Measurements from ENCODE around the gene SYNRG. TPM values are rescaled to one million over a fixed set of nuclear protein-coding genes. Genes with fewer than 3 reads are reported as not detected.
"Not testable (repeated sequence)": the region's sequence is repeated elsewhere in the genome, so short reads cannot be mapped to it uniquely, and the experiment has no call there.

Gene SYNRG
- total RNA-seq, result 10 to 100 TPM; 33.7 to 35.8 TPM

GRCh38 chr17:37609170-37610040 lies at the start of gene SYNRG:
Gene SYNRG, minus strand, starts transcription at chr17:37609418. Its CDS starts 63 bp downstream, at chr17:37609355.
- ChIA-PET CTCF (interaction anchor here (0.5 to 1.3 kb wide), 3 partner anchors 41 to 88 kb away, joined by 3 to 4 read pairs (median 3); no protein-coding TSS in a partner anchor), POLR2A (interaction anchor here (0.6 to 1.0 kb wide), 6 partner anchors 18 to 715 kb away, joined by 3 to 6 read pairs (median 4); partner anchors contain the start of gene DUSP14)

GRCh38 chr17:37657202-37657601 lies 48.0 kb upstream of the SYNRG start:
- ChIA-PET CTCF (no interaction called here), POLR2A (no interaction called here)

- CTCF ChIA-PET, result no interaction called here
- POLR2A ChIA-PET, result no interaction called here
These were observed 42.6 kb upstream of the SYNRG start for GRCh38 chr17:37651849-37652248.

- ChIA-PET POLR2A (no interaction called here), CTCF (interaction anchor here (0.6 to 1.4 kb wide), 4 partner anchors 14 to 968 kb away, joined by 3 to 6 read pairs (median 4); no protein-coding TSS in a partner anchor)
These were observed 41.3 kb upstream of the SYNRG start for GRCh38 chr17:37650419-37651003.

GRCh38 chr17:37648555-37648954 lies 39.3 kb upstream of the SYNRG start:
- ChIA-PET POLR2A (no interaction called here), CTCF (no interaction called here)

- ChIA-PET POLR2A (no interaction called here), CTCF (no interaction called here)
These were observed 38.6 kb upstream of the SYNRG start for GRCh38 chr17:37647856-37648255.

GRCh38 chr17:37643869-37644268 lies 34.7 kb upstream of the SYNRG start:
- POLR2A ChIA-PET, result no interaction called here
- CTCF ChIA-PET, result interaction anchor here (0.9 kb wide), 1 partner anchor 15 kb away, joined by 3 read pairs; no protein-coding TSS in a partner anchor

- ChIA-PET POLR2A (no interaction called here), CTCF (no interaction called here)
These were observed 34.0 kb upstream of the SYNRG start, which contains the start of gene DDX52 for GRCh38 chr17:37643118-37643766. Gene DDX52, minus strand, starts transcription at chr17:37643446. Its CDS starts 26 bp downstream, at chr17:37643420.

- ChIA-PET POLR2A (no interaction called here), CTCF (no interaction called here)
These were observed 33.5 kb upstream of the SYNRG start for GRCh38 chr17:37642681-37643080.

- ChIA-PET POLR2A (no interaction called here), CTCF (no interaction called here)
These were observed 30.8 kb upstream of the SYNRG start for GRCh38 chr17:37640015-37640414.

- POLR2A ChIA-PET, result no interaction called here
- CTCF ChIA-PET, result no interaction called here
These were observed 28.7 kb upstream of the SYNRG start for GRCh38 chr17:37637956-37638355.

- POLR2A ChIA-PET, CTCF ChIA-PET: not testable (repeated sequence)
These were observed 7.2 kb upstream of the SYNRG start for GRCh38 chr17:37616430-37616829.

- ChIA-PET POLR2A (no interaction called here), CTCF (no interaction called here)
These were observed 5.6 kb upstream of the SYNRG start for GRCh38 chr17:37614823-37615222.

GRCh38 chr17:37614391-37614790 lies 5.2 kb upstream of the SYNRG start:
- CTCF ChIA-PET, result no interaction called here
- POLR2A ChIA-PET, result no interaction called here

- ChIA-PET POLR2A (no interaction called here), CTCF (no interaction called here)
These were observed 1.8 kb upstream of the SYNRG start for GRCh38 chr17:37610971-37611370.

- CTCF ChIA-PET, result interaction anchor here (0.5 to 1.3 kb wide), 3 partner anchors 40 to 89 kb away, joined by 3 to 4 read pairs (median 3); no protein-coding TSS in a partner anchor
These were observed 813 bp upstream of the SYNRG start for GRCh38 chr17:37610041-37610420.

GRCh38 chr17:37608351-37609169 lies 658 bp downstream of the SYNRG start:
- ChIA-PET CTCF (interaction anchor here (1.0 to 1.3 kb wide), 2 partner anchors 81 to 87 kb away, joined by 3 read pairs; no protein-coding TSS in a partner anchor), POLR2A (interaction anchor here (0.6 to 1.0 kb wide), 4 partner anchors 19 to 648 kb away, joined by 3 to 4 read pairs (median 4); partner anchors contain the start of gene DUSP14)

More at GRCh38 chr17:37610041-37610420, 813 bp upstream of the SYNRG start:
- POLR2A ChIA-PET, result interaction anchor here (0.6 to 1.0 kb wide), 7 partner anchors 18 to 714 kb away, joined by 3 to 11 read pairs (median 4); partner anchors contain the start of gene DUSP14

GRCh38 chr17:37607637-37608331 lies 1.4 kb downstream of the SYNRG start:
- POLR2A ChIA-PET, result no interaction called here
- CTCF ChIA-PET, result no interaction called here
